Keratinocyte (primary cell): Measurements from ENCODE around the gene VIPR2. TPM values are rescaled to one million over a fixed set of nuclear protein-coding genes. Genes with fewer than 3 reads are reported as not detected.

Experiments used
- DNase-seq: peaks from one replicate; pipeline ENCODE4 v3.0.0-alpha.2; 2011; ENCODE audit warnings: low read depth, missing footprints, low spot score
- FAIRE-seq: peaks from 2 replicates; lab custom pipeline; 2011; peaks lifted over from hg19 to GRCh38; lab: Jason Lieb, UNC
- H2AFZ ChIP-seq: 2 replicates; pipeline ENCODE4 v1.6.0; 2012; ENCODE audit warnings: low read length, control low read depth, inconsistent platforms; ENCODE audit not compliant: control insufficient read depth
- H3K27ac ChIP-seq: 2 replicates; pipeline ENCODE4 v1.5.1; 2011; ENCODE audit warnings: low read length; ENCODE audit not compliant: control insufficient read depth, insufficient read depth
- H3K27me3 ChIP-seq: 3 replicates; pipeline ENCODE4 v1.6.0; 2011; ENCODE audit warnings: low read length; ENCODE audit not compliant: control insufficient read depth, insufficient read depth; ENCODE audit errors: extremely low read depth
- H3K36me3 ChIP-seq, 2 experiments: 2 replicates in 1 of 2; 3 replicates in 1 of 2; pipeline ENCODE4 v1.5.1; 2011; ENCODE audit warnings: low read length in 2 of 2, mild to moderate bottlenecking in 1 of 2; ENCODE audit not compliant: control insufficient read depth in 2 of 2, insufficient read depth in 2 of 2; ENCODE audit errors: extremely low read depth in 1 of 2
- H3K4me1 ChIP-seq: 3 replicates; pipeline ENCODE4 v1.5.1; 2011; ENCODE audit warnings: low read length; ENCODE audit not compliant: control insufficient read depth, insufficient read depth; ENCODE audit errors: extremely low read depth
- H3K4me2 ChIP-seq: 3 replicates; pipeline ENCODE4 v1.6.0; 2011; ENCODE audit warnings: low read depth, low read length; ENCODE audit not compliant: control insufficient read depth, insufficient read depth; ENCODE audit errors: extremely low read depth
- H3K4me3 ChIP-seq, 3 experiments: fragments of 200-600 bp in 1 of 3; sonication (generic) in 1 of 3; 2 replicates in 2 of 3; 3 replicates in 1 of 3; pipeline ENCODE4 v1.5.1; 2011 to 2016; ENCODE audit warnings: low read length in 3 of 3, mild to moderate bottlenecking in 3 of 3, control low read depth in 2 of 3, inconsistent platforms in 1 of 3, low read depth in 1 of 3, mixed read lengths in 1 of 3, mixed run types in 1 of 3, moderate library complexity in 1 of 3; ENCODE audit not compliant: control insufficient read depth in 2 of 3, insufficient read depth in 2 of 3; ENCODE audit errors: extremely low read depth in 1 of 3
- H3K79me2 ChIP-seq: 2 replicates; pipeline ENCODE4 v1.6.0; 2012; ENCODE audit warnings: low read length; ENCODE audit not compliant: control insufficient read depth, insufficient read depth
- H3K9ac ChIP-seq: 3 replicates; pipeline ENCODE4 v1.6.0; 2011; ENCODE audit warnings: low read length; ENCODE audit not compliant: control insufficient read depth, insufficient read depth; ENCODE audit errors: extremely low read depth
- H3K9me1 ChIP-seq: 3 replicates; pipeline ENCODE4 v1.6.0; 2011; ENCODE audit warnings: low read length; ENCODE audit not compliant: control insufficient read depth, insufficient read depth; ENCODE audit errors: extremely low read depth
- H3K9me3 ChIP-seq: 2 replicates; pipeline ENCODE4 v1.5.1; 2012; ENCODE audit warnings: low read depth, low read length; ENCODE audit not compliant: control insufficient read depth
- H4K20me1 ChIP-seq: 3 replicates; pipeline ENCODE4 v1.6.0; 2011; ENCODE audit warnings: low read length; ENCODE audit not compliant: control insufficient read depth, insufficient read depth; ENCODE audit errors: extremely low read depth
- EZH2 ChIP-seq: IDR thresholded peaks from one replicate; pipeline ENCODE4 v1.6.1; 2012; ENCODE audit warnings: inconsistent platforms, mild to moderate bottlenecking, low read length, moderate library complexity
- dilution Hi-C: fragments of 300-500 bp; cut with MboI; formaldehyde crosslinking; loops from one replicate; pipeline ENCODE4 v1.7.0; 2020; ENCODE audit warnings: low sequenced_read_pairs; ENCODE audit not compliant: extremely low pct_ligation_motif_present
- polyA plus RNA-seq, 5 experiments: library from polyadenylated mRNA; depleted of rRNA in 3 of 5; stranded (reverse) in 3 of 5; stranded (forward) in 1 of 5; unstranded in 1 of 5; fragments of >200 nt; gene quantifications; 1 replicate in 1 of 5; 2 replicates in 3 of 5; 3 replicates in 1 of 5; pipeline versions ENCODE4 v1.2.1 to v1.2.3, GENCODE V29; 2011 to 2012; ENCODE audit warnings: missing spikeins in 2 of 5, low read depth in 1 of 5, low replicate concordance in 1 of 5
- TF ChIP-seq, protein P1 (sequence below), 3 experiments: IDR thresholded peaks in 1 of 3; conservative IDR thresholded peaks in 1 of 3; optimal IDR thresholded peaks in 1 of 3; 2 replicates in 2 of 3; 3 replicates in 1 of 3; pipeline versions ENCODE3 to v1.5.1; 2011; ENCODE audit warnings: low read length in 3 of 3, mild to moderate bottlenecking in 3 of 3, moderate library complexity in 2 of 3, control low read depth in 1 of 3, inconsistent platforms in 1 of 3; ENCODE audit not compliant: insufficient read depth in 2 of 3; ENCODE audit errors: extremely low read depth in 1 of 3

The VIPR2 gene
- polyA plus RNA-seq, 1 donor (not counting 4 experiments of a cell fraction or from before 2014, with no cell fraction given) = not detected

DNA sequence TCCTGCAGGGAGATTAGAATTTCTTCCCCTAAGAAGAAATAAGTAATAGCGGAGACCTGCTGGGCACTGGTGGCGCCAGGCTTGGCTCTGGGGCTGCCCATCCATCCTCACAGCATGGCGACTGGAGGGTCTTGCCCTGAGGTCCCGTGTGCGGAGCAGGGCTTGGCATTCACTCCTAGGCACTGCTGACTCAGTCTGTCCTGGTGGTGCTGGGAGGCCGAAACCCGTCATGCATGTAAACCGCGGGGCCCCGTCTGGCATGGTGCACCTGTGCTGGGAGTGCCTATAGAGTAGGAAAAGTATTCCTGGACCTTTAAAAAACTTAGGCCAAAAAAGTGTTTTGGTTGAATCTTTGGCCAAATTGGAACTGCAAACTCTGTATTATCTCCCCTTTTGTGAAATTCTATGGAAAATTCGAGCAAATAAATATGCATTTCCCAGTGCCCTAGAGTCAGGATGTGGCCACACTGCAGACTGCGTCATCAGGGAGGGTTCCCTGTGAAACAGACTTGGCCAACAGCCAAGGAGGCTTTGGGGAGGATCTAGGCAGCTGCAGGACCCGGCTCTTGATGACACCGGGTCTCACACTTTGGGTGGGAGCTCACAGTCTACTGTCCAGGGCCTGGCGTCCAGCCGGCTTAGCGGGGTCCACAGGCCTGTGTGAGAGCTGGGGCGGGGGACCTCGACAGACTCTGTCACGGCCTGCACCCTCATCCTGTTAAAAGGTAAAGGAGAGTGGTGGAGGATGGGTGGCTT, 122.3 kb downstream of the VIPR2 start:
- Histone ChIP-seq H3K4me3 (no peak overlapping the region), H3K9ac (no peak overlapping the region), H3K4me2 (no peak overlapping the region), H4K20me1 (no peaks in the 10 kb centered on the region), H3K27me3 (no peaks in the 10 kb centered on the region), H3K9me1 (no peaks in the 10 kb centered on the region), H3K4me1 (peaks cover 1% of the 10 kb centered on the region), H3K79me2 (no peaks in the 10 kb centered on the region), H3K9me3 (peaks cover 9% of the 10 kb centered on the region), H3K36me3 (no peaks in the 10 kb centered on the region), H3K27ac (no peak overlapping the region), H2AFZ (no peak overlapping the region)
- TF ChIP-seq EZH2 = no peak
- TF ChIP-seq, protein P1, sequence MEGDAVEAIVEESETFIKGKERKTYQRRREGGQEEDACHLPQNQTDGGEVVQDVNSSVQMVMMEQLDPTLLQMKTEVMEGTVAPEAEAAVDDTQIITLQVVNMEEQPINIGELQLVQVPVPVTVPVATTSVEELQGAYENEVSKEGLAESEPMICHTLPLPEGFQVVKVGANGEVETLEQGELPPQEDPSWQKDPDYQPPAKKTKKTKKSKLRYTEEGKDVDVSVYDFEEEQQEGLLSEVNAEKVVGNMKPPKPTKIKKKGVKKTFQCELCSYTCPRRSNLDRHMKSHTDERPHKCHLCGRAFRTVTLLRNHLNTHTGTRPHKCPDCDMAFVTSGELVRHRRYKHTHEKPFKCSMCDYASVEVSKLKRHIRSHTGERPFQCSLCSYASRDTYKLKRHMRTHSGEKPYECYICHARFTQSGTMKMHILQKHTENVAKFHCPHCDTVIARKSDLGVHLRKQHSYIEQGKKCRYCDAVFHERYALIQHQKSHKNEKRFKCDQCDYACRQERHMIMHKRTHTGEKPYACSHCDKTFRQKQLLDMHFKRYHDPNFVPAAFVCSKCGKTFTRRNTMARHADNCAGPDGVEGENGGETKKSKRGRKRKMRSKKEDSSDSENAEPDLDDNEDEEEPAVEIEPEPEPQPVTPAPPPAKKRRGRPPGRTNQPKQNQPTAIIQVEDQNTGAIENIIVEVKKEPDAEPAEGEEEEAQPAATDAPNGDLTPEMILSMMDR (optimal IDR thresholded peaks at IDR 0.05 in 1 of 3, IDR thresholded peaks at IDR 0.05 in 1 of 3, conservative IDR thresholded peaks at IDR 0.05 in 1 of 3; ENCODE audit: extremely low read depth in 1 of 3, insufficient read depth in 2 of 3, low read length in 3 of 3) = no peak
- DNase-seq (no peak), FAIRE-seq (no peak)
- dilution Hi-C loops = no loop called here

DNA sequence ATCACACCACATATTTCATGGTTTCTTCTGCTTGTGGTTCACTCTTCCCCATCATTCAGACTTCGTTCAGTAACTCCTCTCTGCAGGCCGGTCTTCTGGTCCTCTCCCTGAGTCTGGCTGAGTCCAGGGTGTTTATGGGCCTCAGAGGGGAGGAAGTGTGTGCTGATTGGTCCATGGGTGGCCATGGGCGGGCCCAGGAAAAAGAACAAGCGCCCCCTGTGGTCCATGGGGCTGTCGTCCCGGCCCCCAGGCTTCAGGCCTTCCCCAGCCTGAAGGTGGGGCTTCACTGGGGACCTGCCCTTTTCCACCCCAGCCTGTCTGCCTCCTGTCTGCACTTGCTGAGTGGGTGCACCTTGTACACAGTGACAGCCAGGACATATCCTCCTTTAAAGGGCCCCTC, 123.7 kb downstream of the VIPR2 start:
- Histone ChIP-seq H3K27ac (no peak overlapping the region), H3K79me2 (no peaks in the 10 kb centered on the region), H3K27me3 (no peaks in the 10 kb centered on the region), H3K9me1 (no peaks in the 10 kb centered on the region), H2AFZ (no peak overlapping the region), H3K4me2 (no peak overlapping the region), H3K36me3 (no peaks in the 10 kb centered on the region), H3K9me3 (peaks cover 9% of the 10 kb centered on the region), H3K4me1 (no peaks in the 10 kb centered on the region), H3K4me3 (no peak overlapping the region), H3K9ac (no peak overlapping the region), H4K20me1 (no peaks in the 10 kb centered on the region)
- FAIRE-seq = no peak
- dilution Hi-C loops = no loop called here
- no peak for DNase-seq
- TF ChIP-seq EZH2 = no peak
- TF ChIP-seq, protein P1 (optimal IDR thresholded peaks at IDR 0.05 in 1 of 3, IDR thresholded peaks at IDR 0.05 in 1 of 3, conservative IDR thresholded peaks at IDR 0.05 in 1 of 3; ENCODE audit: extremely low read depth in 1 of 3, insufficient read depth in 2 of 3, low read length in 3 of 3) = no peak
